Smooth muscle cell (in vitro differentiated cells): ENCODE results near the gene CYTIP. TPM values are rescaled to one million over a fixed set of nuclear protein-coding genes. Genes with fewer than 3 reads are reported as not detected.

Experiments
- DNase-seq: peaks from one replicate; lab custom pipeline; 2025; ENCODE audit not compliant: unreplicated experiment; lab: John Stamatoyannopoulos, UW
- H2AFZ ChIP-seq: fragments of 200-600 bp; sonication (generic); 2 replicates; pipeline ENCODE4 v1.6.0; 2016; ENCODE audit warnings: antibody characterized with exemption, low read depth, mild to moderate bottlenecking
- H3F3A ChIP-seq: fragments of 200-600 bp; sonication (generic); 2 replicates; pipeline ENCODE4 v1.6.0; 2017; ENCODE audit warnings: antibody characterized with exemption, low read depth
- H3K27ac ChIP-seq: fragments of 200-600 bp; sonication (generic); 2 replicates; pipeline ENCODE4 v1.5.1; 2016; ENCODE audit warnings: low read depth, mild to moderate bottlenecking
- H3K27me3 ChIP-seq: fragments of 200-600 bp; sonication (generic); 2 replicates; pipeline ENCODE4 v1.6.1; 2016; ENCODE audit warnings: low read depth, mild to moderate bottlenecking
- H3K36me3 ChIP-seq: fragments of 200-600 bp; sonication (generic); 2 replicates; pipeline ENCODE4 v1.5.1; 2016; ENCODE audit warnings: low read depth
- H3K4me1 ChIP-seq: fragments of 200-600 bp; sonication (generic); 2 replicates; pipeline ENCODE4 v1.5.1; 2016; ENCODE audit warnings: low read depth
- H3K4me2 ChIP-seq: fragments of 200-600 bp; sonication (generic); 2 replicates; pipeline ENCODE4 v1.6.0; 2016; ENCODE audit warnings: mild to moderate bottlenecking
- H3K4me3 ChIP-seq: fragments of 200-600 bp; sonication (generic); 2 replicates; pipeline ENCODE4 v1.5.1; 2016; ENCODE audit warnings: mild to moderate bottlenecking
- H3K79me2 ChIP-seq: fragments of 200-600 bp; sonication (generic); 2 replicates; pipeline ENCODE4 v1.6.0; 2016; ENCODE audit warnings: low read depth, mild to moderate bottlenecking
- H3K9ac ChIP-seq: fragments of 200-600 bp; sonication (generic); 2 replicates; pipeline ENCODE4 v1.6.0; 2016; ENCODE audit warnings: low read depth
- H3K9me3 ChIP-seq: fragments of 200-600 bp; sonication (generic); replicated peaks from 2 replicates; pipeline ENCODE4 v1.5.1; 2016; ENCODE audit warnings: low read depth
- H4K20me1 ChIP-seq: fragments of 200-600 bp; sonication (generic); 2 replicates; pipeline ENCODE4 v1.6.0; 2016; ENCODE audit warnings: low read depth
- WGBS: methylation state at CpG from one replicate; pipeline ENCODE4 v1.1.7; 2016; ENCODE audit warnings: low lambda C conversion rate; 5-methylcytosine and 5-hydroxymethylcytosine counted together
- polyA plus RNA-seq: library from polyadenylated mRNA; unstranded; fragments of >200 nt; fragmentation: Nextera tagmentation; extraction: Ambion mirVana; gene quantifications from 2 replicates; pipeline ENCODE4 v1.2.1, GENCODE V29; 2016
- total RNA-seq: library from RNA; depleted of rRNA; stranded (reverse); fragments of >200 nt; gene quantifications from 2 replicates; pipeline ENCODE4 v1.2.3, GENCODE V29; 2014
- TF ChIP-seq, protein P1 (sequence below): fragments of 200-600 bp; sonication (generic); IDR thresholded peaks from 2 replicates; pipeline ENCODE4 v1.5.1; 2017; ENCODE audit warnings: borderline replicate concordance, mild to moderate bottlenecking, antibody characterized with exemption; ENCODE audit not compliant: insufficient read depth, poor library complexity, severe bottlenecking

CYTIP gene
- total and polyA plus RNA-seq, 2 experiments from 2014 or later = not detected

DNA sequence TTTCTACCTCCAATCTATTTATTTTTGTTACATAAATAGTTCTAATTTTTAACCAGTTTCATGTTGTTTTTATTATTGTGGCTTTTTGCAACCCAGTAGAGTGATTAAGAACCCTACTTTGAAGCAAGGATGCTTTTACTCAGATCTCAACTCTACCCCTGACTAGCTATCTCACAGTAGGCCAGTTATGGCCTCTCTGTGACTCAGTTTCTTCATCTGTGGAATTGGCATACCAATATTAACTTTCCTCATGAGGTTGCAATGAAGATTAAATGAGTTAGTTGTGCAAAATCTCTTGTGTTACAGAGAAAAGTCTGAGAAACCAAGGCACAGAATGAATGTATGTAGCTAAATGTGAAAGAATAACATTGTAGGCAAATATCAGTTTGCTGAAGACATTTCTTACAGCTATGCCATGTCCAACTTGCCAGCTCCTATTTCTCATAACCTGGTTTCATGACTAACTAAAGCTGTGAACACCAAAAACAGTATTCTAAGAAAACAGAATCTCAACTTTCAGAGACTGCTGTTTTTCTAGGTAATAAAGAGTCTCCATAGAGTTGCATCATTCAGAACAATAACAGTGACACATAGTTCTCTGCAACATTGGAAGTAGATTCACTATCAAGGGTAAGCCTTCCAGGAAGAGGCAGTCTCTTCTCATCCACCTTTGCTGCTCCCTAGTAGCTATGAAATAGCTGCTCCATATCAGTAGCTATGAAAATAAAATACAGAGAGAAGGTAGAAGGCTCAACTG, 33.2 kb upstream of the CYTIP start:
- TF ChIP-seq, protein P1, sequence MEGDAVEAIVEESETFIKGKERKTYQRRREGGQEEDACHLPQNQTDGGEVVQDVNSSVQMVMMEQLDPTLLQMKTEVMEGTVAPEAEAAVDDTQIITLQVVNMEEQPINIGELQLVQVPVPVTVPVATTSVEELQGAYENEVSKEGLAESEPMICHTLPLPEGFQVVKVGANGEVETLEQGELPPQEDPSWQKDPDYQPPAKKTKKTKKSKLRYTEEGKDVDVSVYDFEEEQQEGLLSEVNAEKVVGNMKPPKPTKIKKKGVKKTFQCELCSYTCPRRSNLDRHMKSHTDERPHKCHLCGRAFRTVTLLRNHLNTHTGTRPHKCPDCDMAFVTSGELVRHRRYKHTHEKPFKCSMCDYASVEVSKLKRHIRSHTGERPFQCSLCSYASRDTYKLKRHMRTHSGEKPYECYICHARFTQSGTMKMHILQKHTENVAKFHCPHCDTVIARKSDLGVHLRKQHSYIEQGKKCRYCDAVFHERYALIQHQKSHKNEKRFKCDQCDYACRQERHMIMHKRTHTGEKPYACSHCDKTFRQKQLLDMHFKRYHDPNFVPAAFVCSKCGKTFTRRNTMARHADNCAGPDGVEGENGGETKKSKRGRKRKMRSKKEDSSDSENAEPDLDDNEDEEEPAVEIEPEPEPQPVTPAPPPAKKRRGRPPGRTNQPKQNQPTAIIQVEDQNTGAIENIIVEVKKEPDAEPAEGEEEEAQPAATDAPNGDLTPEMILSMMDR = no peak
- Histone ChIP-seq H2AFZ (no peak overlapping the region), H4K20me1 (no peaks in the 10 kb centered on the region), H3K36me3 (no peaks in the 10 kb centered on the region), H3K4me2 (no peak overlapping the region), H3K4me3 (no peak overlapping the region), H3K4me1 (no peaks in the 10 kb centered on the region), H3F3A (no peaks in the 10 kb centered on the region), H3K79me2 (no peaks in the 10 kb centered on the region), H3K27ac (no peak overlapping the region), H3K27me3 (no peaks in the 10 kb centered on the region), H3K9me3 (no peaks in the 10 kb centered on the region), H3K9ac (no peak overlapping the region)
- DNase-seq = no peak

DNA sequence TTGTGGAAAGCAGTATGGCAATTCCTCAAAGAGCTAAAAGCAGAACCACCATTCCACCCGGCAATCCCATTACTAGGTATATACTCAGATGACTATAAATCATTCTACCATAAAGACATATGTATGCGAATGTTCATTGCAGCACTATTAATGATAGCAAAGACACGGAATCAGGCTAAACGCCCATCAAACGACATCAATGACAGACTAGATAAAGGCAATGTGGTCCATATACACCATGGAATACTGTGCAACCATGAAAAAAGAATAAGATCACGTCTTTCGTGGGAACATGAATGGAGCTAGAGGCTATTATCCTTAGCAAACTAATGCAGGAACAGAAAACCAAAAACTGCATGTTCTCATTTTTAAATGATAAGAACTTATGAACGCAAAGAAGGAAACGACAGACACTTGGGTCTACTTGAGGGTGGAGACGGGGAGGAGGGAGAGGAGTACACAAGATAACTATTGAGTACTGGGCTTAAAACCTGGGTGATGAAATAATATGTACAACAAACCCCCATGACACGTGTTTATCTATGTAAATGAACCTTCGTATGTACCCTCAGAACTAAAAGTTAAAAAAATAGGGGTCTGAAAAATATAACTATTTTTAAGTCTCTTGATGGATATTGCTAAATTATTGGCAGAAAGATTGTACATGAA, 32.0 kb upstream of the CYTIP start:
- Histone ChIP-seq H4K20me1 (no peaks in the 10 kb centered on the region), H3K4me1 (no peaks in the 10 kb centered on the region), H3K79me2 (no peaks in the 10 kb centered on the region), H3K36me3 (no peaks in the 10 kb centered on the region), H3K9me3 (no peaks in the 10 kb centered on the region), H3K27ac (no peak overlapping the region), H3K9ac (no peak overlapping the region), H3K27me3 (no peaks in the 10 kb centered on the region), H3F3A (no peaks in the 10 kb centered on the region), H2AFZ (no peak overlapping the region), H3K4me3 (no peak overlapping the region), H3K4me2 (no peak overlapping the region)
- 91% methylated on average over 12 of the region's 12 CpGs for WGBS
- no peak for DNase-seq
- TF ChIP-seq, protein P1 = no peak

DNA sequence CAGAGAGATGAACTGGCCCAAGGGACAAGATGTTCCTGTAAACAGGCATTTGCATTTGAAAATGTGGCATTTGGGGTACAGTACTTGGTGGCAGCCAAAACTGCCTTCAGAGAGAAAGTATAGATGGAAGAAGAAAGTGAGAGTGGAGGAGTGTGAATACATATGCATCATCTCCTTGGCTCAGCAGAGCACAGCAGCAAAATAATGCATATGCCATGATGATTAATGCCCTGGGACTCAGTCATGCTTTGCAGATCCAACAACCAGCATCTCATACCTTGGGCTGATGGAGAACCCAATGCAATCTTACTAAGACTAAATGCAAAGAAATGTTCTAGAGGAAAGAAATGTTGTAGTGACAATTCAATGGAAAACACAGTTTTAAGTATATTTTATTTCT, 29.7 kb upstream of the CYTIP start:
- no peaks in the 10 kb centered on the region for H4K20me1 ChIP-seq
- no peak overlapping the region for H2AFZ ChIP-seq
- TF ChIP-seq, protein P1 = no peak
- no peaks in the 10 kb centered on the region for H3K36me3 ChIP-seq
- H3F3A ChIP-seq = no peaks in the 10 kb centered on the region
- H3K4me2 ChIP-seq = no peak overlapping the region
- no peaks in the 10 kb centered on the region for H3K4me1 ChIP-seq
- H3K79me2 ChIP-seq = no peaks in the 10 kb centered on the region
- DNase-seq = no peak
- no peak overlapping the region for H3K9ac ChIP-seq
- no peak overlapping the region for H3K27ac ChIP-seq
- H3K27me3 ChIP-seq = no peaks in the 10 kb centered on the region
- H3K4me3 ChIP-seq = no peak overlapping the region
- no peaks in the 10 kb centered on the region for H3K9me3 ChIP-seq

DNA sequence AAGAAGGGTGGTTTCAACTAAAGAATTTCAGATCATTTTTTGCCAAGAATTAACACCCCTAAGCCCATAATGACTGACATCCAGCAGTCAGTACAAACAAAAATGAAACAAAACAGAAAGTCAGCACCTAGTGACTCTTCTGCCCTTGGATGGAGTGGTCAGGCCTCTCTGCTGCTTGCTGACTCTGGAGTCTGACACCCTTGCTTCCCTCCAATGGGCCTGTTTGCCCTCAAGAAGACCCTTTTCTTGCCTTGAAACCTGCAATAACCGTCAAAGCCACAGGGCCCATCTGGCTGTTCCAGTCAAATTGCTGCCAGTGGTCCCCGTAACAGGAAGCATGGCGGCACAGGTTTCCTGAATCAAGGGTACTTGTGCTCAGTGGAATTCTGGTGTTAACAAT, 27.2 kb upstream of the CYTIP start:
- H3K27me3 ChIP-seq = no peaks in the 10 kb centered on the region
- no peaks in the 10 kb centered on the region for H4K20me1 ChIP-seq
- TF ChIP-seq, protein P1 = no peak
- H2AFZ ChIP-seq = no peak overlapping the region
- no peaks in the 10 kb centered on the region for H3F3A ChIP-seq
- H3K4me1 ChIP-seq = no peaks in the 10 kb centered on the region
- no peaks in the 10 kb centered on the region for H3K36me3 ChIP-seq
- H3K79me2 ChIP-seq = no peaks in the 10 kb centered on the region
- no peak for DNase-seq
- H3K9me3 ChIP-seq = no peaks in the 10 kb centered on the region
- WGBS = 98% methylated on average over 3 of the region's 3 CpGs
- H3K9ac ChIP-seq = no peak overlapping the region
- H3K27ac ChIP-seq = no peak overlapping the region
- H3K4me2 ChIP-seq = no peak overlapping the region
- no peak overlapping the region for H3K4me3 ChIP-seq
